DOHH2 (cell line): Measurements from ENCODE around the gene CACNA2D3.

Experiments used
- EZH2phosphoT487 ChIP-seq: fragments of 200-600 bp; sonication (generic); IDR thresholded peaks from 2 replicates; pipeline ENCODE4 v1.6.1; 2017; ENCODE audit warnings: borderline replicate concordance, mild to moderate bottlenecking, antibody characterized with exemption, low read length, moderate library complexity, mixed read lengths
- TF ChIP-seq, protein P1 (sequence below): fragments of 200-600 bp; sonication (generic); IDR thresholded peaks from one replicate; pipeline ENCODE4 v1.5.1; 2014; ENCODE audit warnings: antibody characterized with exemption, mild to moderate bottlenecking, low read depth, low read length; ENCODE audit not compliant: poor library complexity, severe bottlenecking

DNA sequence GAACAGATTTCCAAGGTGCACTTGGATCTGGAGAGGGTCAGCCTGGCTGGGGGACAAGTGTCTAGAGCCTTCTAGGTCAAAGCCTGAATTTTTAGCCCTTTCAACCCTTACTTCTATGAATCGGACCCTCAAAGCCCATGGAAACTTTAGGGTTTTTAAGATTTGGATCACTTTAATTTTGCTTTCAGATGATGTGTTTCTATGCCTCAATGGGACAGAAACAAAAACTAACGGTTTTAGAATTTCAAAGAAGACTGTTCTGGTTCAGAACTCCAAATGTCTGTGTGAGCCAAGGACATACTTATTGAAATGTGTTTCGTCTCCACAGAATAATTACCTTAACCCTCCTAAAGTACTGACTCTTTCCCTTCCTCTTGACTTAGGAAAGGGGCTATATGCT, 538.8 kb downstream of the CACNA2D3 start:
- TF ChIP-seq, protein P1, sequence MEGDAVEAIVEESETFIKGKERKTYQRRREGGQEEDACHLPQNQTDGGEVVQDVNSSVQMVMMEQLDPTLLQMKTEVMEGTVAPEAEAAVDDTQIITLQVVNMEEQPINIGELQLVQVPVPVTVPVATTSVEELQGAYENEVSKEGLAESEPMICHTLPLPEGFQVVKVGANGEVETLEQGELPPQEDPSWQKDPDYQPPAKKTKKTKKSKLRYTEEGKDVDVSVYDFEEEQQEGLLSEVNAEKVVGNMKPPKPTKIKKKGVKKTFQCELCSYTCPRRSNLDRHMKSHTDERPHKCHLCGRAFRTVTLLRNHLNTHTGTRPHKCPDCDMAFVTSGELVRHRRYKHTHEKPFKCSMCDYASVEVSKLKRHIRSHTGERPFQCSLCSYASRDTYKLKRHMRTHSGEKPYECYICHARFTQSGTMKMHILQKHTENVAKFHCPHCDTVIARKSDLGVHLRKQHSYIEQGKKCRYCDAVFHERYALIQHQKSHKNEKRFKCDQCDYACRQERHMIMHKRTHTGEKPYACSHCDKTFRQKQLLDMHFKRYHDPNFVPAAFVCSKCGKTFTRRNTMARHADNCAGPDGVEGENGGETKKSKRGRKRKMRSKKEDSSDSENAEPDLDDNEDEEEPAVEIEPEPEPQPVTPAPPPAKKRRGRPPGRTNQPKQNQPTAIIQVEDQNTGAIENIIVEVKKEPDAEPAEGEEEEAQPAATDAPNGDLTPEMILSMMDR: no peak
- TF ChIP-seq EZH2phosphoT487: no peak
